Measurements from ENCODE around the gene TRIM27. TPM values are rescaled to one million over a fixed set of nuclear protein-coding genes. Genes with fewer than 3 reads are reported as not detected.
A peak's percentile ranks its signal among the peaks of the same experiment; 100 is the strongest.
"Not testable (repeated sequence)": the region's sequence is repeated elsewhere in the genome, so short reads cannot be mapped to it uniquely, and the experiment has no call there.

Gene TRIM27
- total and polyA plus RNA-seq, 10 of the 15 experiments (the other 5 are each of a cell fraction or from before 2014, with no cell fraction given): 18.5 to 74.7 (median 58.0) TPM

DNA sequence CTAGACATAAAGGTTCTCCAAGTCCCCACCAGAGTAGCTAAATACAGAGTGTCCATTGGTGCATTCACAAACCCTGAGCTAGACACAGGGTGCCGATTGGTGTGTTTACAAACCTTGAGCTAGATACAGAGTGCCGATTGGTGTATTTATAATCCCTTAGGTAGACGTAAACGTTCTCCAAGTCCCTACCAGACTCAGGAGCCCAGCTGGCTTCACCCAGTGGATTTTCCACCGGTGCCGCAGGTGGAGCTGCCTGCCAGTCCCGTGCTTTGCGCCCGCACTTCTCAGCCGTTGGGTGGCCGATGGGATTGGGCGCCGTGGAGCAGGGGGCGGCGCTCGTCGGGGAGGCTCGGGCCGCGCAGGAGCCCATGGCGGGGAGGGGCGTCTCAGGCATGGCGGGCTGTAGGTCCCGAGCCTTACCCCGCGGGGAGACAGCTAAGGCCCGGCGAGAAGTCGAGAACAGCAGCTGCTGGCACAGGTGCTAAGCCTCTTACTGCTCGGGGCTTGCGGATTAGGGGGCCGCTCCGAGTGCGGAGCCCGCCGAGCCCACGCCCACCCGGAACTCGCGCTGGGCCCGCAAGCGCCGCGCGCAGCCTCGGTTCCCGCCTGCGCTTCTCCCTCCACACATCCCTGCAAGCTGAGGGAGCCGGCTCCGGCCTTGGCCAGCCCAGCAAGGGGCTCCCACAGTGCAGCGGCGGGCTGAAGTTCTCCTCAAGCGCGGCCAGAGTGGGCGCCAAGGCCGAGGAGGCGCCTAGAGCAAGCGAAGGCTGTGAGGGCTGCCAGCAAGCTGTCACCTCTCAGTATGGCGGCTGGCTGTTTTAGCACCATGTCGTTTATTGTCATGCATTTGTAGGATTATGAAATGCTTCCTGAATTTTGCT, 57.3 kb downstream of the TRIM27 start:
- not testable (repeated sequence) for H3K9ac ChIP-seq (ENCODE audit: control insufficient read depth, insufficient read depth, low read length)
- peak overlapping the region; percentile 94 for H2AFZ ChIP-seq (ENCODE audit: control insufficient read depth, low read depth, low read length)
- CTCF ChIA-PET: interaction anchor here (0.6 to 4.6 kb wide), 6 partner anchors 16 to 971 kb away, joined by 3 to 26 read pairs (median 3); no protein-coding TSS in a partner anchor

More for the DNA sequence above, 57.3 kb downstream of the TRIM27 start:
- TF ChIP-seq, protein P1, sequence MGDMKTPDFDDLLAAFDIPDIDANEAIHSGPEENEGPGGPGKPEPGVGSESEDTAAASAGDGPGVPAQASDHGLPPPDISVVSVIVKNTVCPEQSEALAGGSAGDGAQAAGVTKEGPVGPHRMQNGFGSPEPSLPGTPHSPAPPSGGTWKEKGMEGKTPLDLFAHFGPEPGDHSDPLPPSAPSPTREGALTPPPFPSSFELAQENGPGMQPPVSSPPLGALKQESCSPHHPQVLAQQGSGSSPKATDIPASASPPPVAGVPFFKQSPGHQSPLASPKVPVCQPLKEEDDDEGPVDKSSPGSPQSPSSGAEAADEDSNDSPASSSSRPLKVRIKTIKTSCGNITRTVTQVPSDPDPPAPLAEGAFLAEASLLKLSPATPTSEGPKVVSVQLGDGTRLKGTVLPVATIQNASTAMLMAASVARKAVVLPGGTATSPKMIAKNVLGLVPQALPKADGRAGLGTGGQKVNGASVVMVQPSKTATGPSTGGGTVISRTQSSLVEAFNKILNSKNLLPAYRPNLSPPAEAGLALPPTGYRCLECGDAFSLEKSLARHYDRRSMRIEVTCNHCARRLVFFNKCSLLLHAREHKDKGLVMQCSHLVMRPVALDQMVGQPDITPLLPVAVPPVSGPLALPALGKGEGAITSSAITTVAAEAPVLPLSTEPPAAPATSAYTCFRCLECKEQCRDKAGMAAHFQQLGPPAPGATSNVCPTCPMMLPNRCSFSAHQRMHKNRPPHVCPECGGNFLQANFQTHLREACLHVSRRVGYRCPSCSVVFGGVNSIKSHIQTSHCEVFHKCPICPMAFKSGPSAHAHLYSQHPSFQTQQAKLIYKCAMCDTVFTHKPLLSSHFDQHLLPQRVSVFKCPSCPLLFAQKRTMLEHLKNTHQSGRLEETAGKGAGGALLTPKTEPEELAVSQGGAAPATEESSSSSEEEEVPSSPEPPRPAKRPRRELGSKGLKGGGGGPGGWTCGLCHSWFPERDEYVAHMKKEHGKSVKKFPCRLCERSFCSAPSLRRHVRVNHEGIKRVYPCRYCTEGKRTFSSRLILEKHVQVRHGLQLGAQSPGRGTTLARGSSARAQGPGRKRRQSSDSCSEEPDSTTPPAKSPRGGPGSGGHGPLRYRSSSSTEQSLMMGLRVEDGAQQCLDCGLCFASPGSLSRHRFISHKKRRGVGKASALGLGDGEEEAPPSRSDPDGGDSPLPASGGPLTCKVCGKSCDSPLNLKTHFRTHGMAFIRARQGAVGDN (IDR thresholded peaks at IDR 0.05): 0 out of 2 replicates have a peak, but pooled peaks have one; percentile 14
- 0 out of 2 replicates have a peak, but pooled peaks have one; percentile 41 for TF ChIP-seq BACH1 (IDR thresholded peaks at IDR 0.05; ENCODE audit: borderline replicate concordance)
- TF ChIP-seq POLR2A (IDR thresholded peaks at IDR 0.05; ENCODE audit: low read depth, low read length): peak; percentile 62
- peak; percentile 74; the same call in 1 of the 2 replicates for TF ChIP-seq GATAD2B (conservative IDR thresholded peaks at IDR 0.05; ENCODE audit: low read depth)
- peak; percentile 56; the same call in 1 of the 2 replicates for TF ChIP-seq ASH2L (IDR thresholded peaks at IDR 0.05; ENCODE audit: borderline replicate concordance, low read depth)
- peak; percentile 54; the same call in 1 of the 2 replicates for TF ChIP-seq LARP7 (IDR thresholded peaks at IDR 0.05)
- TF ChIP-seq, protein P2, sequence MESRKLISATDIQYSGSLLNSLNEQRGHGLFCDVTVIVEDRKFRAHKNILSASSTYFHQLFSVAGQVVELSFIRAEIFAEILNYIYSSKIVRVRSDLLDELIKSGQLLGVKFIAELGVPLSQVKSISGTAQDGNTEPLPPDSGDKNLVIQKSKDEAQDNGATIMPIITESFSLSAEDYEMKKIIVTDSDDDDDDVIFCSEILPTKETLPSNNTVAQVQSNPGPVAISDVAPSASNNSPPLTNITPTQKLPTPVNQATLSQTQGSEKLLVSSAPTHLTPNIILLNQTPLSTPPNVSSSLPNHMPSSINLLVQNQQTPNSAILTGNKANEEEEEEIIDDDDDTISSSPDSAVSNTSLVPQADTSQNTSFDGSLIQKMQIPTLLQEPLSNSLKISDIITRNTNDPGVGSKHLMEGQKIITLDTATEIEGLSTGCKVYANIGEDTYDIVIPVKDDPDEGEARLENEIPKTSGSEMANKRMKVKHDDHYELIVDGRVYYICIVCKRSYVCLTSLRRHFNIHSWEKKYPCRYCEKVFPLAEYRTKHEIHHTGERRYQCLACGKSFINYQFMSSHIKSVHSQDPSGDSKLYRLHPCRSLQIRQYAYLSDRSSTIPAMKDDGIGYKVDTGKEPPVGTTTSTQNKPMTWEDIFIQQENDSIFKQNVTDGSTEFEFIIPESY (IDR thresholded peaks at IDR 0.05): 0 out of 2 replicates have a peak, but pooled peaks have one; percentile 21
- TF ChIP-seq IKZF1 (conservative IDR thresholded peaks at IDR 0.05): peak; percentile 81
- 0 out of 2 replicates have a peak, but pooled peaks have one; percentile 26 for TF ChIP-seq DPF2 (IDR thresholded peaks at IDR 0.05)
- TF ChIP-seq NR2F1 (conservative IDR thresholded peaks at IDR 0.05): 0 out of 2 replicates have a peak, but pooled peaks have one; percentile 26
- TF ChIP-seq YY1 (IDR thresholded peaks at IDR 0.05; ENCODE audit: low read depth, low read length): peak; percentile 70
- peak; percentile 15 to 85; a peak in 2 of 4 replicates for TF ChIP-seq BHLHE40 (IDR thresholded peaks at IDR 0.05; ENCODE audit: borderline replicate concordance in 1 of 2, low read depth in 2 of 2, low read length in 1 of 2)
- H3K36me3 ChIP-seq (ENCODE audit: control insufficient read depth in 2 of 2, insufficient read depth in 2 of 2, low read length in 1 of 2); FAIRE-seq; in situ Hi-C loops (cut with MboI); H4K20me1 ChIP-seq (ENCODE audit: control insufficient read depth, insufficient read depth); BruUV-seq (replicated peaks); H3K27me3 ChIP-seq (replicated peaks in 1 of 2; ENCODE audit: control insufficient read depth in 2 of 2, insufficient read depth in 2 of 2, low read length in 1 of 2); H3K9me3 ChIP-seq (replicated peaks; ENCODE audit: control insufficient read depth, insufficient read depth, low read length); intact Hi-C loops (cut with micrococcal nuclease; ENCODE audit: unreplicated experiment); H3K4me1 ChIP-seq (ENCODE audit: control insufficient read depth, insufficient read depth, low read length); H3K79me2 ChIP-seq (ENCODE audit: control insufficient read depth, insufficient read depth, low read length); POLR2A ChIA-PET; DNase-seq (ENCODE audit: low read depth, low spot score): not testable (repeated sequence)
- ATAC-seq: peak; percentile 79
- Histone ChIP-seq H3K4me2 (ENCODE audit: control insufficient read depth, insufficient read depth) (peak overlapping the region; percentile 74), H3K4me3 (peak overlapping the region; percentile 60; the same call in 1 of the 2 replicates), H3K27ac (ENCODE audit: control insufficient read depth, insufficient read depth) (peak overlapping the region; percentile 35; the same call in 1 of the 2 replicates)
- 2% methylated on average over 60 of the region's 60 CpGs for WGBS (ENCODE audit: insufficient coverage, insufficient replicate concordance, low lambda C conversion rate, missing lambda C conversion rate)
- ChIA-PET RAD21 (ENCODE audit: unreplicated experiment) (interaction anchor here (1.3 to 1.4 kb wide), 2 partner anchors 14 to 29 kb away, joined by 4 to 7 read pairs; no protein-coding TSS in a partner anchor), SMC1A (ENCODE audit: uncharacterized antibody, unreplicated experiment) (interaction anchor here (0.9 to 2.0 kb wide), 5 partner anchors 24 to 115 kb away, joined by 3 to 8 read pairs (median 3); no protein-coding TSS in a partner anchor)
